ENCODE results near the gene P2RX6.

The P2RX6 gene

GRCh38 chr22:21015466-21016006, 571 bp downstream of the P2RX6 start:
- no peak for DNase-seq

DNA sequence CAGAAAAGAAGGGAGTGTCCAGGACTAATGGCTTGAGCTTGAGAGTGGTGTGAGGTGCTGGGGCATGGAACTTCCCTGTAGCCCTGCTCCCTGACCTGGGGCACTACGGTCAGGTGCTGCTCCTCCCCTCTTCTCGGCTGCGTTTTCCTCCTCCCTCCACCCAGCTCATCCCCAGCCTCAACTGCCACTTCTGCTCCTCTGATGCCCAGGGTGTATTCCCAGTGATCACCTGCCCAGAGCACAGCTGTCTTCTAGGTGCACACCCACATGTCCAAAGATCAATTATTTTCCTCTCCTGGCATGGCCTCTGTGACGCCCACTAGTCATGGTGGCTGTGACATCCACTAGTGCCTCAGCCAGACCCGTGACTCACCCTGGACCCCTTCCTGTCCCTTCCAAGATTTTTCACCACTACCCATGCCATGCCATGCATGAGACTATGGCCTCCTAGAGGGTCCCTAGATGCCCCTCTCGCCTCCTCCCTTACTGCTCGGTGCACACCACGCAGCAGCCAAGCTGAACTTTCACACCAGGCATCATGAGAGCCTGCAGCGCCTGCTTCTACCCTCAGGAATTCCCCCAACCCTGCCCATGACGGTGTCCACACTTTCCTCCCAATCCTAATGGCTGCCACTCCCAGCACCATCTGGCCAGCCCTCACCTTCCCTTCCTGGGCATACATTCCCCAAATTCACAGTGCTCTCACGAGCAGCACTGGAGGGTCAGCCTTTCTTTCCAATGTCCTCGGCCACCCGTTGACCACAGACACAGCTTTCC, 1.9 kb downstream of the P2RX6 start:
- DNase-seq, result no peak

DNA sequence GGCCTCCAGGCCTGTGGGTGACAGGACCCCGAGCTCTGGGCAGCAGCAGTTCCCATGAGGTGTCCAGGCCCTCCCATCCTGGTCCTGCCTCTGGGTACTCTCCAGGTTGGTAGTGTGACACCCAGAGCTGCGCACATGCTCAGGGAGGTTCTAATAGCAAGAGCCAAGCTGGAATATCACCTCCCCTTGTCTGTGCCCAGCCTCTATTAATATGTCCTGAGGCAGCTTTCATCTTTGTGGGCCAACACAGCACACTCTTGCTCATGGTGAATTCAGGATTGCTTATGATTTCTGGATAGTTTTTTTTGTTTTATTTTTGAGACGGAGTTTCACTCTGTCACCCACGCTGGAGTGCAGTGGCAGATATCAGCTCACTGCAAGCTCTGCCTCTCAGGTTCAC, 3.3 kb downstream of the P2RX6 start:
- no peak for DNase-seq

DNA sequence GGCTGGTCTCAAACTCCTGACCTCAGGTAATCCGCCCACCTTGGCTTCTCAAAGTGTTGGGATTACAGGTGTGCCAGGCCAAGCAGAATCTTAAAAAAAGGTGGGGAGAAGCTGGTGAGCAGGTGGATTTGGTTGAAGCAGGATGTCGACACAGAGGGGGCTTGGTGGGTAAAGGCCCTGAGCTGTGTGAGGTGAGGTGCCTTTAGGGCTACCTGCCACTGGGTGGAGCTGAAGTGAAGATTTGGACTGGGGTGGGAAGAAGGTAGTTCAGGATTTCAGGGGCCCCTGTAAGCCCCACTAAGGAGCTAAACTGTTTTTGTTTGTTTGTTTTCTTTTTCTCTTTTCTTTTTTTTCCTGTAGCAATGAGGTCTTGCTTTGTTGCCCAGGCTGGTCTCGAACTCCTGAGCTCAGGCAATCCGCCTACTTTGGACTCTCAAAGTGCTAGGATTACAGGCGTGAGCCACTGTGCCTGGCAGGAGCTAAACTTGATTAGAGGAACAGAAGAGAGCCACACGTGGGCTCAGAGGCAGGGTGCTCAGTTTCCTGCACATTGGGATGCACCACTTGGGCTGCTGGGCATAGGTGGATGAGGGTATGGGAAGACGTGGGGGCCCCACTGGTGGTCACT, 6.0 kb downstream of the P2RX6 start:
- no peak for DNase-seq

GRCh38 chr22:21022507-21022906, 7.5 kb downstream of the P2RX6 start:
- DNase-seq, result no peak

DNA sequence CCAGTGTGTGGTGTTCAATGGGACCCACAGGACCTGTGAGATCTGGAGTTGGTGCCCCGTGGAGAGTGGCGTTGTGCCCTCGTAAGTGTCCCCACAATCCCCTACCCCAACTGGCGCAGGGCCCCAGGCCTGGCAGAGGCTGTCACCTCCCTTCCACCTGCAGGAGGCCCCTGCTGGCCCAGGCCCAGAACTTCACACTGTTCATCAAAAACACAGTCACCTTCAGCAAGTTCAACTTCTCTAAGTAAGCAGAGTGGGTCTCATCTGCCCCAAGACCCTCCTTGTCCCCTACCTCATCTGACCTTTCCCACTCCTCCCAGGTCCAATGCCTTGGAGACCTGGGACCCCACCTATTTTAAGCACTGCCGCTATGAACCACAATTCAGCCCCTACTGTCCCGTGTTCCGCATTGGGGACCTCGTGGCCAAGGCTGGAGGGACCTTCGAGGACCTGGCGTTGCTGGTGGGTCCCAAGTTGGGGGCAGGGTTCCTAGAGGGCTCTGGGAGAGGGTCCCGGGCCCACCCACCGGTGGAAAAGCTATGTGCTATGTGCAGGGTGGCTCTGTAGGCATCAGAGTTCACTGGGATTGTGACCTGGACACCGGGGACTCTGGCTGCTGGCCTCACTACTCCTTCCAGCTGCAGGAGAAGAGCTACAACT, 8.1 kb downstream of the P2RX6 start:
- no peak for DNase-seq

GRCh38 chr22:21025266-21025665, 10.3 kb downstream of the P2RX6 start:
- DNase-seq, result no peak

DNA sequence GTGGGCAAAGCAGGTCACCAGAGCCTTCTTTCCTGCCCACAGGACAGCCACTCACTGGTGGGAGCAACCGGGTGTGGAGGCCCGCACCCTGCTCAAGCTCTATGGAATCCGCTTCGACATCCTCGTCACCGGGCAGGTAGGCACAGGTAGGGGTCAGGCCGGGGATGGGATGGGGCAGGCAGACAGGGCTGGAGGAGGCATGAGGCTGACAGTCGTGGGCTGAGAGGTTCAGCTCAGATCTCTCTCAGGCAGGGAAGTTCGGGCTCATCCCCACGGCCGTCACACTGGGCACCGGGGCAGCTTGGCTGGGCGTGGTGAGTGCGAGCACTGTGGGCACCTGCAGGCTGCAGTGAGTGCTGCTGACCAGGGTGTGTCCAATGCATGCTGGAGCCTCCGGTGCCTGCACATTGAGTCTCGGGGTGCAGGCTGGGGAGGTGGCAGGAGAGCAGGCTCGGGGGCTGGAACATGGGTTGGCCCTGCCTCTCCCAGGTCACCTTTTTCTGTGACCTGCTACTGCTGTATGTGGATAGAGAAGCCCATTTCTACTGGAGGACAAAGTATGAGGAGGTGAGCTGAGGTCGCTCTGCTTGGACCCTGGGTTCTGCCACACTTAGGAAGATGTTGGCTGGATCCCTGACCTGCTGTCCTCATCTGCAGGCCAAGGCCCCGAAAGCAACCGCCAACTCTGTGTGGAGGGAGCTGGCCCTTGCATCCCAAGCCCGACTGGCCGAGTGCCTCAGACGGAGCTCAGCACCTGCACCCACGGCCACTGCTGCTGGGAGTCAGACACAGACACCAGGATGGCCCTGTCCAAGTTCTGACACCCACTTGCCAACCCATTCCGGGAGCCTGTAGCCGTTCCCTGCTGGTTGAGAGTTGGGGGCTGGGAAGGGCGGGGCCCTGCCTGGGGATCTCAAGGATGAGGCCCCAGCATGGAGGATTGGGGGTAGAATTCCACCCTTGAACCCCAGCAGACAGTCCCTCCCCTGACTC, 11.1 kb downstream of the P2RX6 start:
- DNase-seq, result no peak

DNA sequence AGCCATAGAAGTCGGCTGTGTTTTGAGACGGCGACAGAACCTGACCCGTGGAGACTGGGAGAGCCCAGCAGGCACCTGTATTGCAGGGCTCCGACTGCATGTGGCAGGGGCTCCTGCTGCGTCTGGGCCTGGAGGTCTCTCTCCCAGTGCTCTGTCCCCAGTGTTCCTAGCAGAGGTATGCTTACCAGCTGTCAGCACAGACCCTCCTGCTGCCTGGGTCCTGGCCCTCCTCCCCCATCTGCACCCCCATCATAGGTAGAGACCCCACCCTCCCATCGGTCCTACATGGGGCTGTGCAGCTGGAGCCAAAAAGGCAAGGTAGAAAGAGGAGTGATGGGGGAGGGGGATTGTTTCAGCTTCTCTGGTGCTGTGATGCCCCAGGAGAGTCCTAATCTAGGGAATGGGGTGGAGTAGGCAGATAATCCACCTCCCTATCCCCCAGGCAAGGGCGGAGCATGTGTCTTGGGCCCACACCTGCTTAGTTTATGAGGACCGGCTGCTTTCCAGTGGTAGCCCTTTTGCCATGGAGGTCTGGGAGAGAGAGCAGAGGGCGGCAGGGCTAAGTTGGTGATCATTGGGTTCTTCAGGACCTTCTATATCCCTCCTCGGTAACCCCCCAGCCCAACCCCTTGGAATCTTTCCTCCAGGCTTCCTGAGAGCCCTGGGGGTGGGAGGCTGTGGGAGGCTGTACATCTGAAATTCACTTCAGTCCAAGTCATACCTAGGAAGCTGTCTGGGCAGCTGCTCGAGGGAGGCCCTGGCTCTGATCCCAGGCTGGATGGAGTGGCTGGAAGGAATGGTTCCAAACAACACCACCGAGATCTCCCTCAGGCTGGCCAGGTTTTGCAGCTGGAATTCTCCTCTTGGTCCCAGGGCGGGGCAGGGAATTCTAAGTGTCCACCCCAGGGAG, 12.1 kb downstream of the P2RX6 start:
- peak; percentile 44 for DNase-seq

- DNase-seq, result no peak
These were observed 13.6 kb downstream of the P2RX6 start for GRCh38 chr22:21028277-21029251.

DNA sequence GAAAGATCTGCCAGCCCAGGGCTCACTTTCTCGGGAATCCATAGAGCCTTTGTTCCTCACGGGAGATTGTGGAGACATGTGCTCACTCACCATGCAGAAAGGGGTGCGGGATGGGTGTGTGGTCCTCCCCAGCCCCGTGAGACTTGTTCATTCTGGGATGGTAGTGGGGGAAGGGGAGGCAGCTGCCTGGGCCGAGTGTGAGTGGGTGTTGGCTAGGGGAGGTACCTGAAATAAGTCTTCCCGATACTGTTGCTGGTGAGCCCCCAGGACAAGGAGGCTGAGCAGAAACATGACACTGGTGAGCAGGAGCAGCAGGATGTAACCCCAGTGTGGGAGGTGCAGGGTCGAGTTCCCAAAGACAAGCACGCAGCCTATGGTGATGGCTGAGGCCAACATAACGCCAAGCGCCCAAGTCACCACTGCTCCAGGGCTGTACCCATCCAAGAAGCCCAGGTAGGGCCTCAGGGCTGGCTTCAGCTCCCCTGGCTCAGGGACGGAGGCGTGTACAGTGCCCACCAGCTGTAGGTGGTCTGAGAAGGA, 14.6 kb downstream of the P2RX6 start:
- no peak for DNase-seq

GRCh38 chr22:21030032-21030431, 15.1 kb downstream of the P2RX6 start:
- no peak for DNase-seq

- DNase-seq, result no peak
These were observed 15.9 kb downstream of the P2RX6 start for GRCh38 chr22:21030621-21031544.

- no peak for DNase-seq
These were observed 16.6 kb downstream of the P2RX6 start for GRCh38 chr22:21031545-21032036.

- DNase-seq, result no peak
These were observed 17.3 kb downstream of the P2RX6 start, which contains the start of gene SLC7A4 for GRCh38 chr22:21032037-21032867. TSS of gene SLC7A4 (minus strand) at chr22:21032561. CDS start at chr22:21031812, 749 bp downstream.

GRCh38 chr22:21032868-21033688, 18.1 kb downstream of the P2RX6 start:
- DNase-seq, result peak; percentile 15

DNA sequence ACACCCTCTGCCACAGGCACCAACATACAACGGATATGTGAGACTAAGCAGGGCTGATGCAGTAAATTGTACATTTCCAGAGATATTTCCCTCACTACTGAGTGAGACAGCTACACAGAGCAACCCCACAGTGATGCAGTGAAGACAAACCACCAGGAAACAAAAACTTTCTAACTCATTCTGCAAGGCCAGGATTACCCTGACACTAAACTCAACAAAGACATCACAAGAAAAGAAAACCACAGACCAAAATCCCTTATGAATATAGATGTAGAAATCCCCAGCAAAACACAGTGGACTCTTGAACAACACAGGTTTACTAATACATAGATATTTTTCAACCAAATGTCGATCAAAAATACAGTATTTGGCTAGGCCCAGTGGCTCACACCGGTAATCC, 18.9 kb downstream of the P2RX6 start:
- no peak for DNase-seq

Data from fibroblast of skin of right biceps (primary cell).